ENCODE results near the gene SPG7.

DNA sequence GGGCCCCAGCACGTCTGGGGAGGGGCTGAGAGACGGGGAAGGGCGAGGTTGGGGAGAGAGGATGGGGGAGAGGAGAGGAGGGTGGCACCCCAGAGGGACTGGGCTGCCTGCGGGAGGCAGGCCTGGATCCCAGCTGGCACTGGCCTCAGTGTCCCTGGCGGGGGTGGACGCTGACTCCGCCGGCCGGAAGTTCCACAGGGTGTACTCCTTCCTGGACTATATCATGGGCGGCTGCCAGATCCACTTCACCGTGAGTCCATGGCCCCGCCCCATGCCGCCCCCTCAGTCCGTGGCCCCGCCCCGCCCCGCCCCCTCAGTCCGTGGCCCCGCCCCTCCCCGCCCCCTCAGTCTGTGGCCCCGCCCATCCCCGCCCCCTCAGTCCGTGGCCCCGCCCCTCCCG, 78.7 kb downstream of the SPG7 start:
- TF ChIP-seq CTCF (IDR thresholded peaks at IDR 0.05; ENCODE audit: low read depth, low read length, missing input control) (no peak), REST (IDR thresholded peaks at IDR 0.05) (no peak)
